Lung (tissue), 12 donors: ENCODE measurements around the gene FAIM2. TPM values are rescaled to one million over a fixed set of nuclear protein-coding genes. Genes with fewer than 3 reads are reported as not detected.

Source experiments
- ATAC-seq: fragments of 200-7000 bp; cut with Tn5 transposase; one replicate; pipeline ENCODE4 v1.9.1; 2020; ENCODE audit warnings: moderate number of reproducible peaks; ENCODE audit not compliant: insufficient read depth, low FRiP score
- DNase-seq, 3 donors: peaks; one replicate each; pipeline ENCODE4 v3.0.0-alpha.2; 2013 to 2017
- H3K27ac ChIP-seq, 2 donors: one replicate each; pipeline ENCODE4 v1.5.1; 2013; ENCODE audit warnings: mild to moderate bottlenecking in 2 of 2, moderate library complexity in 2 of 2, control low read depth in 1 of 2, inconsistent platforms in 1 of 2, low read depth in 1 of 2, low read length in 1 of 2
- H3K27me3 ChIP-seq, 3 donors: one replicate each; pipeline ENCODE4 v1.5.1; 2013; ENCODE audit warnings: low read length in 2 of 3; ENCODE audit not compliant: control insufficient read depth in 3 of 3, insufficient read depth in 3 of 3
- H3K36me3 ChIP-seq, 4 donors: one replicate each; pipeline ENCODE4 v1.5.1; 2013; ENCODE audit warnings: low read length in 4 of 4, mild to moderate bottlenecking in 1 of 4, moderate library complexity in 1 of 4; ENCODE audit not compliant: control insufficient read depth in 4 of 4, insufficient read depth in 4 of 4
- H3K4me1 ChIP-seq, 5 donors: one replicate each; pipeline ENCODE4 v1.5.1; 2013; ENCODE audit warnings: low read length in 5 of 5, mild to moderate bottlenecking in 2 of 5, moderate library complexity in 1 of 5; ENCODE audit not compliant: control insufficient read depth in 5 of 5, insufficient read depth in 5 of 5
- H3K4me3 ChIP-seq: one replicate; pipeline ENCODE4 v1.5.1; 2013; ENCODE audit warnings: mild to moderate bottlenecking, control low read depth, moderate library complexity
- H3K9ac ChIP-seq, 2 donors: one replicate each; pipeline ENCODE4 v1.5.1; 2013; ENCODE audit warnings: low read length in 2 of 2, control low read depth in 1 of 2; ENCODE audit not compliant: insufficient read depth in 1 of 2
- H3K9me3 ChIP-seq, 4 donors: one replicate each; pipeline ENCODE4 v1.5.1; 2013; ENCODE audit warnings: low read length in 3 of 4, mild to moderate bottlenecking in 1 of 4, moderate library complexity in 1 of 4; ENCODE audit not compliant: control insufficient read depth in 4 of 4, insufficient read depth in 3 of 4
- CTCF ChIP-seq: IDR thresholded peaks from 2 replicates; pipeline ENCODE4 v1.5.1; 2012; ENCODE audit warnings: mild to moderate bottlenecking; ENCODE audit errors: control extremely low read depth, extremely low read depth
- WGBS, 2 donors: extraction: QIAGEN DNeasy Blood & Tissue Kit; methylation state at CpG; one replicate each; pipeline ENCODE4 v1.1.7; 2013; 5-methylcytosine and 5-hydroxymethylcytosine counted together
- polyA plus RNA-seq, 2 donors: library from polyadenylated mRNA; stranded (reverse); fragments of 200-250 nt; gene quantifications; one replicate each; pipeline ENCODE4 v1.2.1, GENCODE V29; 2013
- total RNA-seq, 2 donors: library from RNA; depleted of rRNA in 1 of 2; stranded (reverse); fragments of >200 nt in 1 of 2; gene quantifications; one replicate each; pipeline ENCODE4 v1.2.1, GENCODE V29; 2014 to 2021
- donor health status: control.
- donor health status: control.
- donor health status: Bipolar disorder and iron deficiency.
- donor health status: healthy.
- donor health status: DM: yes; HTN: yes; CAD: no.

The FAIM2 gene
- total and polyA plus RNA-seq, 4 donors, result 0.46 to 1.4 (median 0.55) TPM

- DNase-seq (peak; percentile 71 to 77 (median 74)), ATAC-seq (peak; percentile 67)
- Histone ChIP-seq H3K27me3 (no peaks in the 10 kb centered on the region), H3K27ac (peak overlapping the region in 1 of 2 donors; percentile 37), H3K36me3 (no peaks in the 10 kb centered on the region), H3K9ac (no peak overlapping the region), H3K9me3 (no peaks in the 10 kb centered on the region), H3K4me3 (no peak overlapping the region), H3K4me1 (peaks cover 0 to 39% (median 25%) of the 10 kb centered on the region in 5 donors)
- 35 to 46% methylated on average over 19 of the region's 19 CpGs for WGBS, 2 donors
- TF ChIP-seq CTCF, result peak; percentile 95
Measured at GRCh38 chr12:49866859-49867569, 36.7 kb downstream of the FAIM2 start.

- no peak overlapping the region for H3K9ac ChIP-seq
- H3K36me3 ChIP-seq, result no peaks in the 10 kb centered on the region
- no peak for TF ChIP-seq CTCF
- H3K27me3 ChIP-seq, result no peaks in the 10 kb centered on the region
- 81 to 93% methylated on average over 8 of the region's 8 CpGs for WGBS, 2 donors
- peaks cover 0 to 39% (median 25%) of the 10 kb centered on the region in 5 donors for H3K4me1 ChIP-seq
- no peak overlapping the region for H3K27ac ChIP-seq
- ATAC-seq (no peak), DNase-seq (no peak)
- H3K4me3 ChIP-seq, result no peak overlapping the region
- H3K9me3 ChIP-seq, result no peaks in the 10 kb centered on the region
Measured at GRCh38 chr12:49865782-49866135, 37.9 kb downstream of the FAIM2 start.

DNA sequence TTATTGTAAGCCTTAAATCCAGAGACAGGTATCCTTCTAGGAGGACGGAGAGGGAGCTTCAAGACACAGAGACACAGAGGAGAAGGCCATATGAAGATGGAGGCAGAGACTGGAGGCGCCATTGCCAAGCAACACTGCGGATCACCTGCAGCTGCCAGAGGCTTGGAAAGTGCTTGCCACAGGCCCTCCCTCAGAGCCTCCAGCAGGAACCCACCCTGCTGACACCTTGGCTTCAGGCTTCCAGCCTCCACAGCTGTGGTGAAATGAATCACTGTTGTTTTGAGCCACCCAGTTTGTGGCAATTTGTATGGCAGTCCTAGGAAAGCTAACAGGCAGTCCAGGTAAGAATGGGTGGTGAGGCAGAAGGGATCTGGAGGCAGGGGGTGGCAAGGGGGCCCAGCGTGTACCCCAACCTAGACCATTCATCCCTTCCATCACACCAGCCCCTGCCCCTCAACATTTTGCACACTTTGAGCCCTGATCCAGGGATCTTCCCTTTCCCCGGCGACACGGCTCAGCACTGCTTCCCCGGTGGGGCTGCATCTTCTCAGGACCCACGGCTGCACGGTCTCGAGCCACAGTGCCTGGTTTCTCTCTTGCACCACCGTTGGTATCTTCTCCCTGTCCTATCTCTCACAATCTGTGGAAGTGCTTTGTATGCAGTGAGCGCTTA lies 38.5 kb downstream of the FAIM2 start:
- Histone ChIP-seq H3K27me3 (no peaks in the 10 kb centered on the region), H3K4me3 (no peak overlapping the region), H3K36me3 (no peaks in the 10 kb centered on the region), H3K4me1 (peaks cover 0 to 37% (median 25%) of the 10 kb centered on the region in 5 donors), H3K9me3 (no peaks in the 10 kb centered on the region), H3K27ac (no peak overlapping the region), H3K9ac (no peak overlapping the region)
- WGBS, 2 donors, result 89 to 93% methylated on average over 13 of the region's 13 CpGs
- ATAC-seq, result no peak
- DNase-seq, result no peak
- no peak for TF ChIP-seq CTCF
